HepG2 (cell line): ENCODE measurements around the gene CDR2L. TPM values are rescaled to one million over a fixed set of nuclear protein-coding genes. Genes with fewer than 3 reads are reported as not detected.

Experiments
- FOXA1 ChIP-seq, 2 experiments: fragments of 450-650 bp in 1 of 2; sonication (generic) in 1 of 2; formaldehyde crosslinking in 1 of 2; IDR thresholded peaks; 2 replicates each; pipeline versions ENCODE4 v1.4.0 to v1.6.1; 2016 to 2020; ENCODE audit warnings: missing genetic modification reagents in 1 of 2
- GABPA ChIP-seq, 2 experiments: IDR thresholded peaks; 2 replicates each; pipeline ENCODE4 v1.6.1; 2011 to 2016; ENCODE audit warnings: low read depth in 2 of 2, low read length in 1 of 2, missing biosample characterization in 1 of 2, missing genetic modification characterization in 1 of 2
- GLI4 ChIP-seq: sonication (generic); formaldehyde crosslinking; IDR thresholded peaks from 2 replicates; pipeline ENCODE4 v1.5.1; 2020; ENCODE audit warnings: missing genetic modification reagents, mild to moderate bottlenecking, moderate library complexity, borderline replicate concordance
- JDP2 ChIP-seq: sonication (generic); formaldehyde crosslinking; IDR thresholded peaks from 2 replicates; pipeline ENCODE4 v1.8.1; 2022; ENCODE audit warnings: missing genetic modification reagents, borderline replicate concordance
- MTA1 ChIP-seq: sonication (generic); formaldehyde crosslinking; IDR thresholded peaks from 2 replicates; pipeline ENCODE4 v1.4.0; 2020; ENCODE audit warnings: missing genetic modification reagents, mild to moderate bottlenecking, borderline replicate concordance
- PHF8 ChIP-seq: sonication (generic); formaldehyde crosslinking; IDR thresholded peaks from 2 replicates; pipeline ENCODE4 v1.5.0; 2020; ENCODE audit warnings: missing genetic modification reagents
- POLR2G ChIP-seq: fragments of 200-400 bp; formaldehyde crosslinking; IDR thresholded peaks from 2 replicates; pipeline ENCODE4 v1.6.1; 2018; ENCODE audit warnings: mild to moderate bottlenecking, low read depth, low read length, moderate library complexity
- REPIN1 ChIP-seq: sonication (generic); formaldehyde crosslinking; IDR thresholded peaks from 2 replicates; pipeline ENCODE4 v1.8.0; 2022; ENCODE audit warnings: missing genetic modification reagents, low read depth, mild to moderate bottlenecking, borderline replicate concordance
- RXRA ChIP-seq: sonication (generic); formaldehyde crosslinking; IDR thresholded peaks from 2 replicates; pipeline ENCODE4 v1.5.1; 2020; ENCODE audit warnings: missing genetic modification reagents
- SP4 ChIP-seq: sonication (generic); formaldehyde crosslinking; IDR thresholded peaks from 2 replicates; pipeline ENCODE4 v1.8.1; 2023; ENCODE audit warnings: mild to moderate bottlenecking, missing genetic modification reagents
- TBL1XR1 ChIP-seq: fragments of 150-350 bp; IDR thresholded peaks from 2 replicates; pipeline ENCODE4 v1.6.1; 2014; ENCODE audit warnings: borderline replicate concordance, low read length; ENCODE audit not compliant: partially characterized antibody
- TFDP1 ChIP-seq: IDR thresholded peaks from 2 replicates; pipeline ENCODE4 v1.6.1; 2016; ENCODE audit warnings: missing compliant biosample characterization, missing genetic modification reagents, borderline replicate concordance
- ZNF263 ChIP-seq: sonication (generic); formaldehyde crosslinking; IDR thresholded peaks from 2 replicates; pipeline ENCODE4 v1.4.0; 2020; ENCODE audit warnings: missing genetic modification reagents
- ZNF264 ChIP-seq: sonication (generic); formaldehyde crosslinking; IDR thresholded peaks from 2 replicates; pipeline ENCODE4 v1.4.0; 2020; ENCODE audit warnings: missing genetic modification reagents
- ZNF431 ChIP-seq: sonication (generic); formaldehyde crosslinking; IDR thresholded peaks from 2 replicates; pipeline ENCODE4 v1.9.0; 2022; ENCODE audit warnings: missing genetic modification reagents, low read depth, mild to moderate bottlenecking, borderline replicate concordance
- ZSCAN31 ChIP-seq: sonication (generic); formaldehyde crosslinking; IDR thresholded peaks from 2 replicates; pipeline ENCODE4 v1.5.0; 2020; ENCODE audit warnings: low read depth, mild to moderate bottlenecking, missing genetic modification reagents
- polyA plus RNA-seq, 8 experiments: library from polyadenylated mRNA; depleted of rRNA in 3 of 8; stranded (reverse) in 7 of 8; unstranded in 1 of 8; fragments of >200 nt; fragmentation: Illumina TruSeq in 4 of 8; extraction: Trizol in 4 of 8; gene quantifications; 2 replicates each; pipeline versions ENCODE4 v1.2.1 to v1.2.3, GENCODE V29; 2011 to 2016; ENCODE audit warnings: low read depth in 4 of 8, missing spikeins in 1 of 8, mixed read lengths in 1 of 8; ENCODE audit not compliant: insufficient read depth in 1 of 8
- total RNA-seq, 5 experiments: library from RNA; depleted of rRNA; stranded (reverse); fragments of >200 nt; fragmentation: Illumina TruSeq; extraction: Trizol; gene quantifications; 2 replicates each; pipeline ENCODE4 v1.2.3, GENCODE V29; 2016; ENCODE audit warnings: low read depth in 1 of 5
- TF ChIP-seq, protein P1 (sequence below), 2 experiments: fragments of 450-650 bp in 1 of 2; sonication (generic) in 1 of 2; formaldehyde crosslinking; IDR thresholded peaks; 2 replicates each; pipeline versions ENCODE4 v1.5.0 to v1.8.0; 2020 to 2022; ENCODE audit warnings: mild to moderate bottlenecking in 1 of 2, missing genetic modification reagents in 1 of 2
- TF ChIP-seq, protein P2 (sequence below): sonication (generic); formaldehyde crosslinking; IDR thresholded peaks from one replicate; pipeline ENCODE4 v1.5.1; 2020; ENCODE audit warnings: mild to moderate bottlenecking, missing genetic modification reagents; ENCODE audit errors: not compliant biosample characterization

The CDR2L gene
- total and polyA plus RNA-seq, 2 of the 13 experiments (the other 11 are each of a cell fraction or from before 2014, with no cell fraction given), result 1.9 to 2.1 TPM

GRCh38 chr17:75036643-75037268 lies 49.3 kb downstream of the CDR2L start (continued):
- TF ChIP-seq, protein P1, sequence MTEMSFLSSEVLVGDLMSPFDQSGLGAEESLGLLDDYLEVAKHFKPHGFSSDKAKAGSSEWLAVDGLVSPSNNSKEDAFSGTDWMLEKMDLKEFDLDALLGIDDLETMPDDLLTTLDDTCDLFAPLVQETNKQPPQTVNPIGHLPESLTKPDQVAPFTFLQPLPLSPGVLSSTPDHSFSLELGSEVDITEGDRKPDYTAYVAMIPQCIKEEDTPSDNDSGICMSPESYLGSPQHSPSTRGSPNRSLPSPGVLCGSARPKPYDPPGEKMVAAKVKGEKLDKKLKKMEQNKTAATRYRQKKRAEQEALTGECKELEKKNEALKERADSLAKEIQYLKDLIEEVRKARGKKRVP (CRISPR knock-in tag; IDR thresholded peaks at IDR 0.05), result 0 out of 4 replicates have a peak, but pooled peaks of 1 of the 2 experiments have one; percentile 28
- TF ChIP-seq ZNF263 (no peak), SP4 (peak; percentile 27; the same call in 1 of the 2 replicates), TFDP1 (CRISPR knock-in tag) (no peak; the same call in 1 of the 2 replicates), RXRA (0 out of 2 replicates have a peak, but pooled peaks have one; percentile 18), ZSCAN31 (CRISPR knock-in tag) (peak; percentile 60; the same call in 1 of the 2 replicates), GABPA (IDR thresholded peaks at IDR 0.05; ENCODE audit: low read depth, low read length) (no peak), GABPA (CRISPR knock-in tag; IDR thresholded peaks at IDR 0.05; ENCODE audit: low read depth) (no peak), ZNF264 (no peak), REPIN1 (CRISPR knock-in tag) (peak; percentile 16; the same call in 1 of the 2 replicates), ZNF431 (CRISPR knock-in tag) (no peak), JDP2 (CRISPR knock-in tag) (no peak), FOXA1 (IDR thresholded peaks at IDR 0.05) (no peak), FOXA1 (CRISPR knock-in tag; IDR thresholded peaks at IDR 0.05) (peak; percentile 51; the same call in 1 of the 2 replicates), POLR2G (no peak), PHF8 (CRISPR knock-in tag) (no peak), MTA1 (CRISPR knock-in tag) (peak; percentile 56; the same call in 1 of the 2 replicates), TBL1XR1 (no peak), GLI4 (CRISPR knock-in tag) (no peak)
- TF ChIP-seq, protein P2, sequence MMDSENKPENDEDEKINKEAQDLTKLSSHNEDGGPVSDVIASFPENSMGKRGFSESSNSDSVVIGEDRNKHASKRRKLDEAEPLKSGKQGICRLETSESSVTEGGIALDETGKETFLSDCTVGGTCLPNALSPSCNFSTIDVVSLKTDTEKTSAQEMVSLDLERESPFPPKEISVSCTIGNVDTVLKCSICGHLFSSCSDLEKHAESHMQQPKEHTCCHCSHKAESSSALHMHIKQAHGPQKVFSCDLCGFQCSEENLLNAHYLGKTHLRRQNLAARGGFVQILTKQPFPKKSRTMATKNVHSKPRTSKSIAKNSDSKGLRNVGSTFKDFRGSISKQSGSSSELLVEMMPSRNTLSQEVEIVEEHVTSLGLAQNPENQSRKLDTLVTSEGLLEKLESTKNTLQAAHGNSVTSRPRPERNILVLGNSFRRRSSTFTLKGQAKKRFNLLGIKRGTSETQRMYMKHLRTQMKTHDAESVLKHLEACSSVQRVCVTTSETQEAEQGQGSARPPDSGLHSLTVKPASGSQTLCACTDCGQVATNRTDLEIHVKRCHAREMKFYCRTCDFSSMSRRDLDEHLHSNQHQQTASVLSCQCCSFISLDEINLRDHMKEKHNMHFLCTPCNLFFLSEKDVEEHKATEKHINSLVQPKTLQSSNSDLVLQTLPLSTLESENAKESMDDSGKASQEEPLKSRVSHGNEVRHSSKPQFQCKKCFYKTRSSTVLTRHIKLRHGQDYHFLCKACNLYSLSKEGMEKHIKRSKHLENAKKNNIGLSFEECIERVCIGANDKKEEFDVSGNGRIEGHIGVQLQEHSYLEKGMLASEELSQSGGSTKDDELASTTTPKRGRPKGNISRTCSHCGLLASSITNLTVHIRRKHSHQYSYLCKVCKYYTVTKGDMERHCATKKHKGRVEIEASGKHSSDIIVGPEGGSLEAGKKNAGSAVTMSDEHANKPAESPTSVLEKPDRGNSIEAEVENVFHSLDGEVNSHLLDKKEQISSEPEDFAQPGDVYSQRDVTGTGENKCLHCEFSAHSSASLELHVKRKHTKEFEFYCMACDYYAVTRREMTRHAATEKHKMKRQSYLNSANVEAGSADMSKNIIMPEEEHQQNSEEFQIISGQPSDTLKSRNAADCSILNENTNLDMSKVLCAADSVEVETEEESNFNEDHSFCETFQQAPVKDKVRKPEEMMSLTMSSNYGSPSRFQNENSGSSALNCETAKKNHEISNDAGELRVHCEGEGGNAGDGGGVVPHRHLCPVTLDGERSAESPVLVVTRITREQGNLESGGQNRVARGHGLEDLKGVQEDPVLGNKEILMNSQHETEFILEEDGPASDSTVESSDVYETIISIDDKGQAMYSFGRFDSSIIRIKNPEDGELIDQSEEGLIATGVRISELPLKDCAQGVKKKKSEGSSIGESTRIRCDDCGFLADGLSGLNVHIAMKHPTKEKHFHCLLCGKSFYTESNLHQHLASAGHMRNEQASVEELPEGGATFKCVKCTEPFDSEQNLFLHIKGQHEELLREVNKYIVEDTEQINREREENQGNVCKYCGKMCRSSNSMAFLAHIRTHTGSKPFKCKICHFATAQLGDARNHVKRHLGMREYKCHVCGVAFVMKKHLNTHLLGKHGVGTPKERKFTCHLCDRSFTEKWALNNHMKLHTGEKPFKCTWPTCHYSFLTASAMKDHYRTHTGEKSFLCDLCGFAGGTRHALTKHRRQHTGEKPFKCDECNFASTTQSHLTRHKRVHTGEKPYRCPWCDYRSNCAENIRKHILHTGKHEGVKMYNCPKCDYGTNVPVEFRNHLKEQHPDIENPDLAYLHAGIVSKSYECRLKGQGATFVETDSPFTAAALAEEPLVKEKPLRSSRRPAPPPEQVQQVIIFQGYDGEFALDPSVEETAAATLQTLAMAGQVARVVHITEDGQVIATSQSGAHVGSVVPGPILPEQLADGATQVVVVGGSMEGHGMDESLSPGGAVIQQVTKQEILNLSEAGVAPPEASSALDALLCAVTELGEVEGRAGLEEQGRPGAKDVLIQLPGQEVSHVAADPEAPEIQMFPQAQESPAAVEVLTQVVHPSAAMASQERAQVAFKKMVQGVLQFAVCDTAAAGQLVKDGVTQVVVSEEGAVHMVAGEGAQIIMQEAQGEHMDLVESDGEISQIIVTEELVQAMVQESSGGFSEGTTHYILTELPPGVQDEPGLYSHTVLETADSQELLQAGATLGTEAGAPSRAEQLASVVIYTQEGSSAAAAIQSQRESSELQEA, result no peak
